OCI-LY3 (cell line): ENCODE data around the gene BANP.
"Not testable (repeated sequence)": the region's sequence is repeated elsewhere in the genome, so short reads cannot be mapped to it uniquely, and the experiment has no call there.

Experiments used
- CTCF ChIP-seq: fragments of 200-600, 300-600 bp; sonication (generic); IDR thresholded peaks from 2 replicates; pipeline ENCODE4 v1.5.1; 2014; ENCODE audit warnings: antibody characterized with exemption, low read length, low read depth
- EZH2phosphoT487 ChIP-seq: fragments of 200-600 bp; shearing (Covaris generic); IDR thresholded peaks from 2 replicates; pipeline ENCODE4 v1.6.1; 2018; ENCODE audit warnings: antibody characterized with exemption, mixed run types, low read depth

GRCh38 chr16:87914021-87914725, 37.1 kb upstream of the BANP start:
- TF ChIP-seq CTCF, EZH2phosphoT487: not testable (repeated sequence)
